ENCODE measurements around the gene ARHGAP44.
"Not testable (repeated sequence)": the region's sequence is repeated elsewhere in the genome, so short reads cannot be mapped to it uniquely, and the experiment has no call there.

The ARHGAP44 gene

DNA sequence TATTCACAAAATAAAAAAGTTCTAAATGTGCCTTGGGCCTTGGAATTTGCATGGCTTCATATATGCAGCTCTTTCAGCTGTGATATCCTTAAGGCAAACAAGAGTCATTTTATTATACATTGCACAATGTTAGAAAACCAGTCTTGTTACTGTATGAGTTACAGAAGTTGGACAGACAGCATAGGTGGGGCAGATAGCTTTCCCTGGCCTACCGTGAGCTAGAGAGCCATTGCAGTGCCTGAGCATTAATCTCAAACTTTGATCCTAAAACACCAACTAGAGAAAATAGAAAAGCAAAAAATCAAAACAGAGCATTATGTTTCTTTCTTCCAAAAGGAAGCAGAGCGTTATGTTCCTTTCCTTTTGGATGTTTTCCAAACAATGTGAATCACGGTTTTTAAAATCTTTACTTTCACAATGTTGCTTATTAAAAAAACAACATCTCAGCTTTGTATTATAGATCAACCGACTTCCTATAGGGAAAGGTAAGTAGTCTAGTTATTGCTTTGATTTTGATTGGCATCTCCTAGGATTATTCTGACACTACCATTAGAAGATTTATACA is 32.2 kb downstream of the ARHGAP44 start:
- DNase-seq = no peak

DNA sequence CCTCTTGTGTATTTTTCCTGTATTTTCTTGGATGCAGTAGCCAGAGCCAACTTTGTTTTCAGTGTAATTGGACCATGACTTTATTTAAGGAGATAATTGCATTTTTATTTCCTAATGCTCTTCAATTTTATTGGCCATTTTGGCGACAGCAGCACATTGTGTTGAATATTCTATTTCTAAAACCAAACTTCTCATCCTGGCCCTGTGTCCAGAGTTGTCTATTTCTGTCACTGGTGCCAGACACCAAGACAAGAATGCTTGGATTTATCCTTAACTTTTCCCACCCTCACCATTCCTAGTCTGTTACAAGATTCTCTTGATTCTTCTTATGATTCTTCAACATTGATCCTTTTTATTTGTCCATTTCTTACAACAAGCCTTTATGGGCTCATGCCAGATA is 37.1 kb downstream of the ARHGAP44 start:
- DNase-seq = no peak

DNA sequence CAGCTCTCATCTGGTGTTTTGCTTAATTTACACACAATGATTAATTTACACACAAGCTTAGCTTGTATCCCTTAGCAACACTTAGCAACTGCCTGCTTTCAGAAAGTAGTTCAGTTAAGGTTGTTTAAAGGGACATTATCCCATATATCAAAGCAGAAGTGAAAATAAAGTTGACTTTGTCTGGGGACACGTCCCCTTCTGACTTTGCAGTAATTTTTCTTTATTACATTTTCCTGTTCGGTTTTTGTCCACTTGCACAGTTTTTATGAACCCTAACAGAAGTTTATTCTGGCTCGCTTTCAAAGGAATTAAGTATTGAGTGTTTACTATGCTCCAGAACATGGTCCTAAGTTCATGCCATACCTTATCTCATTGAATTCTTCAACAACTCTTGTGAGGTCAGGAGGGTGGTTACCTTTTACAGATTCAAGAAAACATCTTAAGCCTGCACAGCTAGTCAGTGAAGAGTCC is 41.5 kb downstream of the ARHGAP44 start:
- no peak for DNase-seq

DNA sequence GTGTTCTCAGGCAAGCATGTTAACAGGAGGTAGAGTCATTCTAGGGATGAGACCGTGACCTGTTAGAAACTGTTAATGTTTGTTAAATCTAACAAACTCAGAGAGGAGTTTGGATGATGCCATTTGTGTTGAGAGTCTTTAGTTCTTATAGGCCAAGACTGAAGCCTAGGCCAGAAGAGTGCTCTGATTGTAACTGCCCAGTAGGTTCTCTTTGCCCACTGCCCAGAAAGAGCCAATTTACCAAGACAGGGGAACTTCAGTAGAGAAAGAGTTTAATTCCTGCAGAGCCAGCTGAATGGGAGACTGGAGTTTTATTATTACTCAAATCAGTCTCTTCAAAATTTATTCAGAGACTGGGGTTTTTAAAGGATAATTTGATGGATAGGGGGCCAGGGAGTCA is 42.5 kb downstream of the ARHGAP44 start:
- DNase-seq = no peak

DNA sequence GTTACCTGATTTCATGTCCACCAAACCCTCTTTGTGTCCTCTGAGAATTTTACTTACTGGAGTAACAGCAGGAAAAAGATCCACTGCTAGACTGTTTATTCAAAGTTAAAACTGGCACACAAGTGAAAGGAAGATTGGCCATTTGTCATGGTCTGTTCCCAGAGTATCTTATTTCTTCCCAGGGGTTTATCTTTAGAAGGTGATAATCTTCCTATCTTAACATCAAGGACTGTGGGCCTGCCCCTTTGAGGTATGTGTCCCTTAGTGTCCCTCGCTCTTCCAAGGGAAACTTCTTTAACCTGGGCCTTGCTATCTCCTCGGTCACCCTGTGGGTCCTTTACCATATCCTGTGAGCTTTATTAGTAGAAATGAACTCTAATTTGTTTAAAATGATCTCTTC is 49.7 kb downstream of the ARHGAP44 start:
- no peak for DNase-seq

DNA sequence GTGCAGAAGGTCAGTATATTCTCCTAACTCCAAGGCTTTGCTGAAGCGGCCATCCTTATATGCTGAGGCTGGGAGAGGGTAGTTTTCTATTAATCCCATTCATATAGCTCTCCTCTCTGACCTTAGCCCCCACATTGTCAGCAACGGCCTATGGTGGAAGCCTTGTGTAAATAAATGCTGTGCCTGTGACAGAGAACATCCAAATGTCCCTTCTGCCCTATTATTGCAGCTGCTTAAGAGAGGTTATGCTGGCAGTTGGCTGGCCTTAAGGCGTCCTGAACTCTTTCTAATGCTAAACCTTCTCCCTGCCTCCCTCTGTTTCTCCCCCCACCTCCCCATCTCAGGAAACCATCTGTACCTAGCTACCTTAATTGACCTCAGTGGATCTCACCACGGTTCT is 53.6 kb downstream of the ARHGAP44 start:
- no peak for DNase-seq

DNA sequence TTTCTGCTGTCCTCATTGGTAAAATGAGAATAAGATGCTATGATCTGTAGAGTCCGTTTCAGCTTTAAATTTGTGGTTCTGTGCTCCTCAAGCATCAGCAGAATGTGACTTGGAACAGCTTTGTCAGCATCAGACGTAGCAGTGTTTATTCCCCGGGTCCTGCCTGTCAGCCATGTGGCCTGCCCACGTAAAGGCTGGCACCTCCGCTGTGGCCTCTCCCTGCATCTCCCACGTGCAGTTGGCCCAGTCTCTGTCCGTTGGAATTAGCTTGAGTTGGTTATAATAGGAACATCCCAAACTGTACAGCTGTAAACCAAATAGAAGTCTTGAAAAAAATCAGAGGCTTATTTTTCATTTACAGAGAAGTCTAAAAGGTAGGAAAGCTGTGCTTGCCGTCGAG is 61.7 kb downstream of the ARHGAP44 start:
- no peak for DNase-seq

DNA sequence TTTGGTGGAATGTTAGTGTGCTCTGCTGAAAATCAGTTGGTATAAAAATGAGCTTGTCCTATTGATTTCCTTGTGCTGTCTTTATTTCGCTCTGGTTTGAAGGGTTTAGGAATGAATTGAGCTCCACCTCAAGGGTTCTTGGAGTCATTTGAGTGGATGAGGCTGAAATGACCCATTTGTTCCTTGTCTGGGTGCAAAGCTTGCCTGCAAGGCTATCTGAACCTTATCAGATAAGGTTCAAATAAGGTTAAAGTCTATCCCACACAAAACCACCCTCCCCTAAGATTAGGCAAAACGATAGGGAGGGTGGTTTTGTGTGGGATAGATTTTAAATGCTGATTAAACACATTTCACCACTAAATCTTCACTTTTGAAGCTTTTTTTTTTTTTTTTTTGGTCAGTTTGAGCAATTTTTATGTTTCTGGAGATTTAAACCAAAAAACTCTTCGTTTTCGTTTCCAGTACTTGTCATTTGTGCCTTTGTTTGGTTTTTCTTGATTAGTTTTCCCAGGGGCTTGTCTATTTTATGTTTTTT is 62.7 kb downstream of the ARHGAP44 start:
- no peak for DNase-seq

DNA sequence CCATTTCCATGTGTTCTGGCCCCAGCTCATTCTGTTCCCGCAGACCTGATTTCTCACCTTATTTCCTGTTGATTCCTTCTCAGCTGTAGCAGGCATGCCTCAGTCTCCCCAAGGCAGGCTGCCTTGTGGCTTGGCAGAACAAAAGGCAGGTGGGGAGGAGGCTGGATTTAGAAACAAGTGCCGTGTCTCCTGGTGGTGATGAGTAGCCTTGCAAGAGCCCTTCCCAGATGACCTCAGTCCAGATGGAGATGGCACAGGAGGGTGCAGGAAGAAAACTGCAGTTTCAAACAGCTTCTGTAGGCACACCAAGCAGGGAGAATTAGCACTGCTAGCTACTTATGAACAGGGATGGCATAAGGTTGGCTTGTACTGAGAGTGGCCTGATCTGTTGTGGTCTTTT is 64.6 kb downstream of the ARHGAP44 start:
- DNase-seq = no peak

DNA sequence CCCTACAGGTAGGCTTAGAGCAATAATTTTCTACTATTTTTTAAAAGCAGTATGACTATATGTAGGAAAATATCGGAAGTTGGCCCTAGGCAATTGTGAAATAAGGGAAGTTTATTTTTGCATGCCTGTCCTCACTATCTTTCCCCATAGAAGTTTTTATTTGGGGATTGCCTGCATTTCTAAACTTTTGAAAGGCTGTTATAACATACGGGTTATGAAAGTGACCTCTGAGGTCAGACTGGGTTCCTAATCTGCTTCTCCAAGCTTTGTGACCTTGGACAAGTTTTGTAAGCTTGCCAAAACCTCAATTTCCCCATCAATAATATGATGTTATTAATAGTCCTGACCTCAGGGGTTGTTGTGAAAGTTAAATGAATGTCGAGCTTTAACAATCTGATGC is 67.1 kb downstream of the ARHGAP44 start:
- no peak for DNase-seq

DNA sequence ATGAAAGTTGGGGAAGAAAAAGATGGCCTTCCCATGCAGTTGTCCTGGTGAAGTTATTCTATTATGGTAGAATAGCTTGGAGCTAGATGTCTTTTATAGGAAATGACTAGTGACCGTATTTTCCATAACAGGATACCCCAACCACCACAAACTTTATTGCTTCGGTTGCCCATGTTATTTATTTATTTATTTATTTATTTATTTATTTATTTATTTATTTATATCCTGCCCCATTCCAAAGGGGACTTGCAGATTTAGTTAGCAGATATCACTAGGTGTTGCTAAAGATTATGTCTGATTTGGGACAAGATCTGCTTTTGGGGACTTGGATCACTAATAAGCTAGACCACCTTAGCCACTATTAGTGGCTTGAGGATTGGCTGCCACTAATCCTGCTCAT is 68.3 kb downstream of the ARHGAP44 start:
- DNase-seq = no peak

DNA sequence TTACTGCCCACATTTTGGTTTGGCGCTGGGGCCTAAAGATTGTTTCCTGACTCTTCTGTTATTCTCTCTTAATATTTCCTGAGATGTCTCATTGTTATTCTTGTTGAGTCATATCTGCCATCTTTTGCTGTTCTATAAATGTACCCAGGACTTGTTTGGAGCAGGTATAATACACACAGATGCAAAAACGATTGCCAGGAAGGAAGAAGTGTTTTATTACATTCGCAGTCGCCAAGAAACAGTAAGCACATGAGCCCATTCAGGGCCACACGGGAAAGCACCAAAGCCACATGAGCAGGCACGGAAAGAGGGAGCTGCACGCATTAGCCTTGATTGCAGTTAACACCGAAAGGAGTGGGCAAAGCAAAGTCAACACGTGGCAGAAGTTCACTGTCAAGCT is 70.2 kb downstream of the ARHGAP44 start:
- DNase-seq = no peak

DNA sequence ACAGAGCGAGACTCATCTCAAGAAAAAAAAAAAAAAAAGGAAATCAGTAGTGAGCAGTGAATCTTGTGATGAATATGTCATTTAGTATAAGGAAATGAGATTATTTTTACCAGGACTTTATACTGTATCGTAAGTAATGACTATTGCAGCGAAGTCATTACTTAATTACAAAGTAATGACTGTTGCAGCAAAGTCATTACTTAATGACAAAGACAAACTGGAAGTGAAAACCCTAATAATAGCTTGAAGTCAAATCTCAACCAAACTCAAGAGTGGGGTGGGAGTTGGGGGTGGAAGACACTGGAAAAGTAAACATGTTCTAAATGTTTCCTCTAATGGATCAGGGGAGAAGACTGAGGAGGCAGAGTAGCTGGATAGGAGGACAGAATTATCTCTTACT is 76.5 kb downstream of the ARHGAP44 start:
- no peak for DNase-seq

DNA sequence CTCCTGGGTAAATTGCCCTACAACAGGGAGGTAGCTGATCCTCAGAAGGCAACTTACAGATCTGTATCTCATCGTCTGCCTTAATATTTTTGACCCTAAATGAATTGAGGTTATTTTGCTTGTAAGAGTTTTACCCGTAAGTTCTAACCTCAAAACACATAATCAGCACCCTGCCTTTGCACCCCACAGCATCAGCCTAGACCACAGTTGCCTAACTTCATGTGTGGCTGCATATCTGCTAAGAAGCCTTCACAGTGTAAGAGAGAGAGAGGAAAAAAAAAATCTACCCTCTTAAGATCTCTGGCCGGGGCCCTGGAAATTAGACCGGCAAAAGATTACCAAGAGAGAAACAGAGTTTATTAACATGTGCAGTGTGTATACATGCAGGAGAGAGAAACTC is 76.9 kb downstream of the ARHGAP44 start:
- no peak for DNase-seq

DNA sequence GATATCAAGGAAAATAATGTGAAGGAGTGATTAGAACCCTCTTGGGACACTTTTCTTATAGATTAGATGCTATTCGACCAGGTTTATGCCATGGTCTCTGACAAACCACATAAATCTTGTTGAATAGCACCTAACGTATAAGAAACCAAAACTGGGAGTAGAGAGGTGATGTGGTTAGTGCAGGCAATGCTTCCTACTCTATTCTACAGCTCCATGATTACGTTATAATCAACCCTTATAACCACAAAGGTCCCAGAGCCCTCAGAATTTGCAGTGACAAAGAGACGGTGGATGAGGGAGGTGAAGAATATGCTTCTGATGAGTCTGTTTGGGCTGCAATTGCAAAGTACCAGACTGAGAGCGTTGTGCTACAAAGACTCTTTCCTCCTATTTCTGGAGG is 78.4 kb downstream of the ARHGAP44 start:
- no peak for DNase-seq

DNA sequence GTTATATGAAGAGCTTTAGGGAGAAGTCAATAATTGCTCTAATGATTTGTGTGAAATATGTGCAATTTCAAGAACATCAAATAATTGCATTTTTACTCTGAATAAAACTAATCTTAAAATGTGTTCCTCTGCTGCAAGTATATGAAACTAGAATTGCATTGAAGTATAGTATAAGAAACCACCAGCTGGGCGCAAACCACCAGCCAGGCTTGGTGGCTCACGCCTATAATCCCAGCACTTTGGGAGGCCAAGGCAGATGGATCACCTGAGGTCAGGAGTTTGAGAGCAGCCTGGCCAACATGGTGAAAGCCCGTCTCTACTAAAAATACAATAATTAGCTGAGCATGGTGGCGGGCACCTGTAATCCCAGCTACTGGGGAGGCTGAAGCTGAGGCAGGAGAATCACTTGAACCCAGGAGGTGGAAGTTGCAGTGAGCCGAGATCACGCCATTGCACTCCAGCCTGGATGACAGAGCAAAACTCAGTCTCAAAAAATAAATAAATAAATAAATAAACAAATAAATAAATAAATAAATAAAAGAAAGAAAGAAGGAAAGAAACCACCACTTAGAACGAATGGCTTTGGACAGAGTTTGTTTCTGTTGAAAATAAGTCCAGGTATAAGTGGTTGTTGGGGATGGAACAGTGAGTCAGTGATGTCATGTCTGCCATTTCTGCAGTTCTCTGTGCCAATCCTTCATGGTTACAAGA is 84.3 kb downstream of the ARHGAP44 start:
- DNase-seq = not testable (repeated sequence)

DNA sequence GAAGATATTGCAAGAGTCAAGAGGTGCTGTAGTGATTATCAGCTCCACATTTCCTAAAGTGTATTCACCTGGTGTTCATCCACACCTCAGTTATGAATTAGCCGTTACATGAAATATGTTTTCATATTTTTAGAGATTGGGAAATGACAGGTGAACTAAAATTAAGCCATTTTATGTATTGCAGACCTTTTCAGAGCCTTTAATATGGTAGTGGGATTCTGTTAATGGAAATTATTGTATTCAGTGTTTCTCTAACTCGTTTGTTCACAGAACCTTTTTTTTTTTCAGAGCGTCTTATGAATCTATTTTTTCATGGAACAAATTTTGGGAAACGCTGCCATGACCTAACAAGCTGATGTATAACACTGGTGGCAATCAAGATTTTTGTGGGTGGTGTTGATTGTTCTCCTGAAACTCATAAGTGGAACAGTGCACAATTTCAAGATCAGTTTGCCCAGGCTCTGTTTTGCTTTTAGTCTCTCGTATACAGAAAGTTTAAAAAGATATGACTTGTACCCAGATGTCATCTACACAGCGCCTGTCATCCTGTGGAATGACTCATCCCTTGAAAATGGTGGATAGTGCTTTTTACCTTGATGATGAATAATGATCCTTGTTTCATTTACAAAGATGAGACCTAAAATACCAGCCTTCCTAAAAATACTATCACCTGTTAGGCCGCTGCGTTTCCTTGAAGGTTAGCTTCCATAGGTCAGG is 88.8 kb downstream of the ARHGAP44 start:
- no peak for DNase-seq

DNA sequence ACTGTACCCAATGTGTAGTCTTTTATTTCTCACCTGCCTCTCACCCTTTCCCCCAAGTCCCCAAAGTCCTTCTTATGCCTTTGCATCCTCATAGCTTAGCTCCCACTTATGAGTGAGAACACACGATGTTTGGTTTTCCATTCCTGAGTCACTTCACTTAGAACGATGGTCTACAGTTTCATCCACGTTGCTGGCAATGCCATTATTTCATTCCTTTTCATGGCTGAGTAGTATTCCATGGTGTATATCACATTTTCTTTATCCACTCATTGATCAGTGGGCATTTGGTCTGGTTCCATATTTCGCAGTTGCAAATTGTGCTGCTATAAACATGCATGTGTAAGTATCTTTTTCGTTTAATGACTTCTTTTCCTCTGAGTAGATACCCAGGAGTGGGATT is 89.8 kb downstream of the ARHGAP44 start:
- DNase-seq = not testable (repeated sequence)

DNA sequence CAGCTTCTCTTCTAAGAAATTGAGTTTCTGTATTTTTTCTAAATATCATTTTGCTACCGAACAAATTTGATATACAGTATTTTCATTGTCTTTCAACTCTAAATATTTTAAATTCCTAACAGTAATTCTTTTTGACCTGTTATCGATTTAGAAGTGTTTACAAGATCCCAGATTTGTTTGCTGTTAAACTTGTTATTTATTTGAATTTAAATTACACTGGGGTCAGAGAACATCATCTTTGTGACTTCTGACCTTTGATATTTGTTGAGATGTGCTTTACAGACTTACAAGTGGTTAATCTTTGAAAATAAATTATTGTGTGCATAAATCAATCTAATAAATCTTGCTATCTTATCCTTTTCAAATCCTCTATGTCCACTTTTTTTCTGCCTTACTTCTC is 94.2 kb downstream of the ARHGAP44 start:
- no peak for DNase-seq

DNA sequence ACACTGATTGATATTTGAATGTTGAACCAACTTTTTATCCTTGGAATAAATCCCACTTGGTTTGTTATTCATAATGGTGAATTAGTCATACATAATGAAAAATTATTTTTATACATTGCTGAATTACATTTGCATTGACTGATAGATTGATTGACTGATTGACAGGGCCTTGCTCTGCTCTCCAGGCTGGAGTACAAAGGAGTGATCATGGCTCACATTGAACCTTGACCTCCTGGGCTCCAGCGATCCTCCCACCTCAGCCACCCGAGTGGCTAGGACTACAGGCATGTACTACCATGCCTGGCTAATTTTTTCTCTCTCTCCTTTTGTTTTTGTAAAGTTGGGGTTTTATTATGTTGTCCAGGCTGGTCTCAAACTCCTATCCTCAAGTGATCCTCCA is 97.8 kb downstream of the ARHGAP44 start:
- no peak for DNase-seq

DNA sequence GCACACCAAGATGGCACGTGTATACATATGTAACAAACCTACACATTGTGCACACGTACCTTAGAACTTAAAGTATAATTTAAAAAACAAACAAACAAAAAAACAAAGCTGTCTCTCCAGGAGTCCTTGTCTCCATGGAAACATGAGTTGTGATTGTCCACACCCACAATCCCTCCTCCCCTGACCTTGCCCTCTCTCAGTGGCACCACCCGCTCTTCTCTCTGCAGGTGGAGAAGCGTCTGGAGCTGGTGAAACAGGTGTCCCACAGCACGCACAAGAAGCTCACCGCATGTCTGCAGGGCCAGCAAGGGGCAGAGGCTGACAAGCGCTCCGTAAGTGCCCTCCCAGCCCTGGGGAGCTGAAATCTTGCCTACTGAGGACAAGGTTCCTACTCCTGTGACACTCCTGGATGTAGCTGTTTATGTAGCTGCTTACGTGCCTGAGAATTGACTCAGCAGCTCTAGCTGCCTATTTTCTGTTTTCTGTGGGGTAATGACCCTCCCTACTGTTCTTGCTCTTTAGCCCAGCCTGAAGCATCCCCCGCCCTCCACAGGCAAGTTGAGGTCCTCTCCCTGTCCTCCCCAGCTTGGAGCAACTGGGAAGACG is 107.0 kb downstream of the ARHGAP44 start:
- no peak for DNase-seq

DNA sequence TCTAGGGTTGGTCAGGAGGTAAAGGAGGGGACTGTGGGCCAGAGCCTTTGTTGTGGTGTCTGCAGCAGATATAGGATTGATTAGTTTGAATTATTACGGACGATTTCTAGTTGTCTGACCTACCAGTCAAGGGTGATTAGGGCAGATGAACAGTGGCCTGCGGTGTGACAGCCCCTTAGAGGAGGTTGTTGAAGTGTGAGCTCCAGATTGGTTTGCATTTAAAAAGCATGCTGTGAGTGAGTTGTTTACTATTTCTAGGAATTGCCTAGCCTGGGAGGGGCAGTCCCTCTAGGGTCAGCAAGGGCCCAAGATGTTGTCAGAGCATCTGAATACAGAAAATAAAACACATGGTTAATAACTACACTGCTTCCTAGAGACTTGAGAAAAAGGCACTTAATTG is 108.8 kb downstream of the ARHGAP44 start:
- DNase-seq = no peak

DNA sequence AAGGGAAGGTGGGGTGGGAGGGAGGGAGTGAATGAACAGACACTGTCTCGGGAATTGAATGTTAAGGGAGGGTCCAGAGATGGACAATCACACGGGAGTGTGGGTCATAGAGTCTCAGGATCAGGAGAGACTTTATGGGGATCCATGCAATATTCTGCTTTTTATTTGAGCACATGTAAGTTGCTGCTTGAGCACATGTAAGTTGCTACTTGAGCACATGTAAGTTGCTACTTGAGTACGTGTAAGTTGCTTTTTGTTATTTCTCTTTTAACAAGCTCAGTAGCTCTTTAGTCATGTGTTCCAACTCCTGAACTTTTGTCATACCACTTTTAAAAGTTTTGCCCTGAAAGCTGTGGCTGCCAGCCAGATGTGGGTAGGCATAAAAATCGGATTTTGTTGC is 110.3 kb downstream of the ARHGAP44 start:
- DNase-seq = no peak

DNA sequence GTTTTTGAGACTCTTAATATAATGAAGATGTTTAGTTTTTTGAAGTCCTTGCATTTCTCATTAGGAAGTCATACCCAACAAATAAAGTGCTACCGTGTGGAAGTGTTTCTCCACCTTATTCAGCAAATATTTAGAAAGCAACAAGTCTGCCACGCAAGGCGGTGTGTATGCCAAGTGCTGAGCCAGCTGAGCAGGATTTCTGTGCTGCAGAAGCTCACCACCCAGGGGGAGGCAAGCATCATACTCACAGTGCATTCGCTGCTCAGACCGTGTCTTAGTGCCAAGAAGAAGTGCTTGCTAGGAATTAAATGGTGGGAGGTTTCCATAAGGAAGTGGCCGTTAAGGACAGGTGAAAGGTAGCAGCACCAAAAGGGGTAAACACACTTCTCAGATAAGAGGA is 111.2 kb downstream of the ARHGAP44 start:
- no peak for DNase-seq

Measured in activated CD4-positive, CD25-positive, alpha-beta regulatory T cell (primary cell).